Uterus (tissue), 2 donors: Measurements from ENCODE around the gene GOLT1A.

ENCODE experiments used
- POLR2A ChIP-seq, 2 donors: fragments of 450-650 bp; IDR thresholded peaks; one replicate each; pipeline ENCODE4 v1.6.1; 2016; ENCODE audit warnings: antibody characterized with exemption in 2 of 2, mild to moderate bottlenecking in 1 of 2, moderate library complexity in 1 of 2
- TF ChIP-seq, protein P1 (sequence below), 4 experiments: fragments of 200-600 bp in 2 of 4; fragments of 450-650 bp in 2 of 4; sonication (generic) in 2 of 4; IDR thresholded peaks; one replicate each; pipeline ENCODE4 v1.5.1; 2016 to 2019; ENCODE audit warnings: antibody characterized with exemption in 4 of 4, mild to moderate bottlenecking in 2 of 4, moderate library complexity in 1 of 4

DNA sequence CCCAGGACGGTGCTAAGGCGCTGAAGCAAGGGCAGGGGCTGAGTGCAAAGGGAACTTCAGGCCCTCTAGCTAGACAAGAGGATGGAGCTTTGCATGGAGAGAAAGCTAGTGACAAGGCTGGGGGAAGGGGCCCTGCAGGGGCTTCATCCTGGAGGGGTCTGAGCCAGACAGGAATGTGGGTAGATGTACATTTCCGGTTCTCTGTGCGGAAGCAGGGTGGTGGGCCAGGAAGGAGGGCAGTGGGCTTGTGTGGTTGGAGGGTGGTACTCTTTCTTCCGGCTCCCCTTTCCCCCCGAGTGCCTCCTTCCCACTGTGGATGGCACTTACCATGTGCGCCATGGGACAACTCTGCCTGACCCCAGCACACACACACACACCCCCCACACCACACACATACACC lies 19.0 kb downstream of the GOLT1A start:
- TF ChIP-seq, protein P1, sequence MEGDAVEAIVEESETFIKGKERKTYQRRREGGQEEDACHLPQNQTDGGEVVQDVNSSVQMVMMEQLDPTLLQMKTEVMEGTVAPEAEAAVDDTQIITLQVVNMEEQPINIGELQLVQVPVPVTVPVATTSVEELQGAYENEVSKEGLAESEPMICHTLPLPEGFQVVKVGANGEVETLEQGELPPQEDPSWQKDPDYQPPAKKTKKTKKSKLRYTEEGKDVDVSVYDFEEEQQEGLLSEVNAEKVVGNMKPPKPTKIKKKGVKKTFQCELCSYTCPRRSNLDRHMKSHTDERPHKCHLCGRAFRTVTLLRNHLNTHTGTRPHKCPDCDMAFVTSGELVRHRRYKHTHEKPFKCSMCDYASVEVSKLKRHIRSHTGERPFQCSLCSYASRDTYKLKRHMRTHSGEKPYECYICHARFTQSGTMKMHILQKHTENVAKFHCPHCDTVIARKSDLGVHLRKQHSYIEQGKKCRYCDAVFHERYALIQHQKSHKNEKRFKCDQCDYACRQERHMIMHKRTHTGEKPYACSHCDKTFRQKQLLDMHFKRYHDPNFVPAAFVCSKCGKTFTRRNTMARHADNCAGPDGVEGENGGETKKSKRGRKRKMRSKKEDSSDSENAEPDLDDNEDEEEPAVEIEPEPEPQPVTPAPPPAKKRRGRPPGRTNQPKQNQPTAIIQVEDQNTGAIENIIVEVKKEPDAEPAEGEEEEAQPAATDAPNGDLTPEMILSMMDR (IDR thresholded peaks at IDR 0.05), result no peak
- no peak for TF ChIP-seq POLR2A (IDR thresholded peaks at IDR 0.05)
